OCI-LY3 (cell line): ENCODE measurements around the gene RNF145.

Source experiments
- CTCF ChIP-seq: fragments of 200-600, 300-600 bp; sonication (generic); IDR thresholded peaks from 2 replicates; pipeline ENCODE4 v1.5.1; 2014; ENCODE audit warnings: antibody characterized with exemption, low read length, low read depth
- EZH2phosphoT487 ChIP-seq: fragments of 200-600 bp; shearing (Covaris generic); IDR thresholded peaks from 2 replicates; pipeline ENCODE4 v1.6.1; 2018; ENCODE audit warnings: antibody characterized with exemption, mixed run types, low read depth

- no peak for TF ChIP-seq CTCF
- no peak for TF ChIP-seq EZH2phosphoT487
Observed at GRCh38 chr5:159183247-159183646, 26.1 kb downstream of the RNF145 start.
